Sigmoid colon (tissue), 4 donors: ENCODE data around the gene CEP68.

ENCODE experiments used
- CTCF ChIP-seq, 4 experiments: fragments of 450-650 bp in 3 of 4; fragments of 200-600 bp in 1 of 4; IDR thresholded peaks; one replicate each; pipeline ENCODE4 v1.5.1; 2016 to 2019; ENCODE audit warnings: antibody characterized with exemption in 4 of 4, mild to moderate bottlenecking in 3 of 4, moderate library complexity in 2 of 4
- EP300 ChIP-seq, 4 donors: sonication (generic); formaldehyde crosslinking; IDR thresholded peaks; one replicate each; pipeline ENCODE4 v1.6.1; 2017; ENCODE audit warnings: antibody characterized with exemption in 4 of 4
- POLR2A ChIP-seq, 2 donors: fragments of 450-650 bp; IDR thresholded peaks; one replicate each; pipeline ENCODE4 v1.6.1; 2016; ENCODE audit warnings: antibody characterized with exemption in 2 of 2, mild to moderate bottlenecking in 2 of 2, moderate library complexity in 2 of 2
- POLR2AphosphoS5 ChIP-seq, 4 donors: sonication (generic); formaldehyde crosslinking; IDR thresholded peaks; one replicate each; pipeline ENCODE4 v1.6.1; 2017; ENCODE audit warnings: antibody characterized with exemption in 4 of 4

GRCh38 chr2:65013776-65014175 lies 42.4 kb upstream of the CEP68 start:
- TF ChIP-seq POLR2A (IDR thresholded peaks at IDR 0.05) (no peak), CTCF (IDR thresholded peaks at IDR 0.05) (no peak), EP300 (IDR thresholded peaks at IDR 0.05) (no peak), POLR2AphosphoS5 (IDR thresholded peaks at IDR 0.05) (no peak)
